ENCODE results near the gene FAAH2.

DNA sequence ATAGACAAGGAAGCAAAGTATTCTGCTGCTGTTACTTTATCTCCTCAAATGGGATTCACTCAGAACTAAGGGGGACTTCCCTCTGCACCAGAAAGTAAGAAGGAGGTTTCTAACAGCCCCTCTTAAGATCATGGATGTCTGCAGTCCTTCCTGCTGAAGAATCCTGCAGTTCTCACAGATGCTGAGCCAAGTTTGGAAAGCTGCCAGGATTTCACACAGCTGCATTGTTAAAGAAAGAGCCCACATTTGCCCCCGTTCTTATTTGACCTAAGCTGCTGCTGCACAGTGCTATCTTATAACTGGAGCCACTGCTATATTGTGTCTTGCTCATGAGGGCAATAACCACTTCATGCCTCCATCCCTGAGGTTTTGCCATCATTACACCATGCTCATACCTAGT is 81.1 kb downstream of the FAAH2 start:
- TF ChIP-seq, protein P1, sequence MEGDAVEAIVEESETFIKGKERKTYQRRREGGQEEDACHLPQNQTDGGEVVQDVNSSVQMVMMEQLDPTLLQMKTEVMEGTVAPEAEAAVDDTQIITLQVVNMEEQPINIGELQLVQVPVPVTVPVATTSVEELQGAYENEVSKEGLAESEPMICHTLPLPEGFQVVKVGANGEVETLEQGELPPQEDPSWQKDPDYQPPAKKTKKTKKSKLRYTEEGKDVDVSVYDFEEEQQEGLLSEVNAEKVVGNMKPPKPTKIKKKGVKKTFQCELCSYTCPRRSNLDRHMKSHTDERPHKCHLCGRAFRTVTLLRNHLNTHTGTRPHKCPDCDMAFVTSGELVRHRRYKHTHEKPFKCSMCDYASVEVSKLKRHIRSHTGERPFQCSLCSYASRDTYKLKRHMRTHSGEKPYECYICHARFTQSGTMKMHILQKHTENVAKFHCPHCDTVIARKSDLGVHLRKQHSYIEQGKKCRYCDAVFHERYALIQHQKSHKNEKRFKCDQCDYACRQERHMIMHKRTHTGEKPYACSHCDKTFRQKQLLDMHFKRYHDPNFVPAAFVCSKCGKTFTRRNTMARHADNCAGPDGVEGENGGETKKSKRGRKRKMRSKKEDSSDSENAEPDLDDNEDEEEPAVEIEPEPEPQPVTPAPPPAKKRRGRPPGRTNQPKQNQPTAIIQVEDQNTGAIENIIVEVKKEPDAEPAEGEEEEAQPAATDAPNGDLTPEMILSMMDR (IDR thresholded peaks at IDR 0.05): no peak
- no peak for TF ChIP-seq POLR2A (IDR thresholded peaks at IDR 0.05)

All from thyroid gland (tissue), 4 donors.